AG04450 (cell line): Measurements from ENCODE around the gene TNC. TPM values are rescaled to one million over a fixed set of nuclear protein-coding genes. Genes with fewer than 3 reads are reported as not detected.

ENCODE experiments used
- CTCF ChIA-PET: fragments of 300-600, 350-600 bp; formaldehyde crosslinking; extraction: SDS; loops from one replicate; lab custom pipeline; 2022; ENCODE audit warnings: antibody characterized with exemption, inconsistent platforms; lab: Charles Lee
- POLR2A ChIA-PET: fragments of 350-600 bp; formaldehyde crosslinking; extraction: SDS; loops from one replicate; lab custom pipeline; 2021; ENCODE audit warnings: antibody characterized with exemption, inconsistent platforms; lab: Yijun Ruan, JAX
- DNase-seq: peaks from one replicate; pipeline ENCODE4 v3.0.0-alpha.2; 2011; ENCODE audit warnings: low read depth, low spot score
- H3K27ac ChIP-seq: one replicate; pipeline ENCODE4 v1.5.1; 2012; ENCODE audit warnings: low read depth, low read length, control low read depth
- H3K27me3 ChIP-seq: one replicate; pipeline ENCODE4 v1.6.0; 2012; ENCODE audit warnings: low read length; ENCODE audit not compliant: control insufficient read depth, insufficient read depth
- H3K4me3 ChIP-seq: 2 replicates; pipeline ENCODE4 v1.5.1; 2011; ENCODE audit warnings: mild to moderate bottlenecking, low read depth, low read length, control low read depth
- H3K9me3 ChIP-seq: 2 replicates; pipeline ENCODE4 v1.5.1; 2012; ENCODE audit warnings: low read length; ENCODE audit not compliant: control insufficient read depth, insufficient read depth
- polyA plus RNA-seq: library from polyadenylated mRNA; depleted of rRNA; stranded (reverse); fragments of >200 nt; gene quantifications from 2 replicates; pipeline ENCODE4 v1.2.3, GENCODE V29; 2011
- TF ChIP-seq, protein P1 (sequence below): IDR thresholded peaks from 2 replicates; pipeline ENCODE4 v1.5.1; 2011; ENCODE audit warnings: low read depth, low read length, control low read depth, inconsistent platforms

Gene TNC
- polyA plus RNA-seq, 1 experiment: 265 TPM

DNA sequence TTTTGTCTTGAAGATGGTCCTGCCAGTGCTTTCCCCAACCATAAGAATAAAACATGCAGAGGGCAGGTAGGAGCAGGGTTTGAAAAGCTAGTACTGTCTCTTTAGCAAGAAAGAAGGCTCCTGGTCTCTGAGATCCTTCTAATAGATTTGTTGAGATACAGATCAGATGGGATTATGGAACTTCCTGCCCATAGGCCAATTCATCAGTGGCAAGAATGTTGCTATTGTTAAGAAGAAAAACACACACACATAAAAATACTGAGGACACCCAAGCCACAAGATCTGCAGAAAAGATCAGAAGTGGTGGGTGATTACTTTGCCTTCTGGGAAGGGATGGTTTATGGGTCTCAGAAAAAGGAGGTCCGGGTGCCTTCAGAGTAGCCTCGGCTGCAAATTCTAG is 59.8 kb downstream of the TNC start:
- TF ChIP-seq, protein P1, sequence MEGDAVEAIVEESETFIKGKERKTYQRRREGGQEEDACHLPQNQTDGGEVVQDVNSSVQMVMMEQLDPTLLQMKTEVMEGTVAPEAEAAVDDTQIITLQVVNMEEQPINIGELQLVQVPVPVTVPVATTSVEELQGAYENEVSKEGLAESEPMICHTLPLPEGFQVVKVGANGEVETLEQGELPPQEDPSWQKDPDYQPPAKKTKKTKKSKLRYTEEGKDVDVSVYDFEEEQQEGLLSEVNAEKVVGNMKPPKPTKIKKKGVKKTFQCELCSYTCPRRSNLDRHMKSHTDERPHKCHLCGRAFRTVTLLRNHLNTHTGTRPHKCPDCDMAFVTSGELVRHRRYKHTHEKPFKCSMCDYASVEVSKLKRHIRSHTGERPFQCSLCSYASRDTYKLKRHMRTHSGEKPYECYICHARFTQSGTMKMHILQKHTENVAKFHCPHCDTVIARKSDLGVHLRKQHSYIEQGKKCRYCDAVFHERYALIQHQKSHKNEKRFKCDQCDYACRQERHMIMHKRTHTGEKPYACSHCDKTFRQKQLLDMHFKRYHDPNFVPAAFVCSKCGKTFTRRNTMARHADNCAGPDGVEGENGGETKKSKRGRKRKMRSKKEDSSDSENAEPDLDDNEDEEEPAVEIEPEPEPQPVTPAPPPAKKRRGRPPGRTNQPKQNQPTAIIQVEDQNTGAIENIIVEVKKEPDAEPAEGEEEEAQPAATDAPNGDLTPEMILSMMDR: no peak
- CTCF ChIA-PET: no interaction called here
- Histone ChIP-seq H3K27ac (no peak overlapping the region), H3K4me3 (no peak overlapping the region), H3K27me3 (no peaks in the 10 kb centered on the region), H3K9me3 (no peaks in the 10 kb centered on the region)
- POLR2A ChIA-PET: no interaction called here
- no peak for DNase-seq

DNA sequence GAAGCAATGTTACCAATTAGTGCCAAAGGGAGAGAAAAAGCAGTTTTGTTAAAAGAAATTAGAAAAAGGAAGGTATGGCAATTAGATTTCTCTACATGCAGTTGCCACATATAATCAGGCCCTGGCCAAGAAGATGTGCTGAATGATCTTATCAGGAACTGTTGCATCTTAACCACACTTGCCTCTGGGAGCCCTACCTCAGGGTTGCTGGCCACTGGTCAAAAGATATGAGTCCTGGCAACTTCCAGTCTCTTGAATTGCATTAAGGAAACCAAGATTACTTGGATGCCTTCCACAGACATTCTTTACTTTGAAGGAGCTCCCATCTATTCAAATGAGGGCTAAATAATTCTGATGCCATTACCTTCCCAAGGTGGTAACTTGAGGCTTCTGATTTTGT is 60.4 kb downstream of the TNC start:
- ChIA-PET POLR2A (no interaction called here), CTCF (no interaction called here)
- H3K27me3 ChIP-seq: no peaks in the 10 kb centered on the region
- no peak overlapping the region for H3K4me3 ChIP-seq
- no peak for DNase-seq
- no peaks in the 10 kb centered on the region for H3K9me3 ChIP-seq
- TF ChIP-seq, protein P1: no peak
- H3K27ac ChIP-seq: no peak overlapping the region

- H3K4me3 ChIP-seq: no peak overlapping the region
- POLR2A ChIA-PET: no interaction called here
- H3K9me3 ChIP-seq: no peaks in the 10 kb centered on the region
- no peaks in the 10 kb centered on the region for H3K27me3 ChIP-seq
- CTCF ChIA-PET: interaction anchor here (1.1 kb wide), 1 partner anchor 34 kb away, joined by 3 read pairs; no protein-coding TSS in a partner anchor
- TF ChIP-seq, protein P1: no peak
- no peak overlapping the region for H3K27ac ChIP-seq
- DNase-seq: no peak
Measured at GRCh38 chr9:115050002-115050490, 67.9 kb downstream of the TNC start.

GRCh38 chr9:115046824-115047223 is 71.1 kb downstream of the TNC start:
- Histone ChIP-seq H3K4me3 (no peak overlapping the region), H3K27me3 (no peaks in the 10 kb centered on the region), H3K27ac (no peak overlapping the region), H3K9me3 (no peaks in the 10 kb centered on the region)
- ChIA-PET POLR2A (interaction anchor here (1.2 kb wide), 1 partner anchor 19 kb away, joined by 7 read pairs; no protein-coding TSS in a partner anchor), CTCF (interaction anchor here (1.2 kb wide), 1 partner anchor 366 kb away, joined by 5 read pairs; the partner anchor contains the start of gene TEX48)
- DNase-seq: peak; percentile 65
- TF ChIP-seq, protein P1: no peak

GRCh38 chr9:115046199-115046598 is 71.8 kb downstream of the TNC start:
- CTCF ChIA-PET: no interaction called here
- no peak for DNase-seq
- H3K27ac ChIP-seq: no peak overlapping the region
- no peaks in the 10 kb centered on the region for H3K9me3 ChIP-seq
- no peaks in the 10 kb centered on the region for H3K27me3 ChIP-seq
- TF ChIP-seq, protein P1: no peak
- POLR2A ChIA-PET: no interaction called here
- no peak overlapping the region for H3K4me3 ChIP-seq
